Measurements from ENCODE around the gene MKKS. TPM values are rescaled to one million over a fixed set of nuclear protein-coding genes. Genes with fewer than 3 reads are reported as not detected.
A peak's percentile ranks its signal among the peaks of the same experiment; 100 is the strongest.

Gene MKKS
- total and polyA plus RNA-seq, 2 donors from 2014 or later, result 17.8 to 49.2 TPM

- TF ChIP-seq CTCF (IDR thresholded peaks at IDR 0.05; ENCODE audit: borderline replicate concordance, extremely low read depth, insufficient read depth), result no peak
- no peaks in the 10 kb centered on the region for H3K9me3 ChIP-seq (ENCODE audit: control insufficient read depth in 2 of 3, insufficient read depth in 1 of 3, low read length in 3 of 3)
- H3K4me3 ChIP-seq (ENCODE audit: low read length in 3 of 3), result peak overlapping the region in 2 of 3 donors; percentile 73 to 86
- no peaks in the 10 kb centered on the region for H3K36me3 ChIP-seq (ENCODE audit: control insufficient read depth in 2 of 3, insufficient read depth in 3 of 3, low read length in 3 of 3)
- H3K27me3 ChIP-seq (ENCODE audit: control insufficient read depth, insufficient read depth, low read length), result no peaks in the 10 kb centered on the region
- peaks cover 0 to 8% (median 0%) of the 10 kb centered on the region in 3 donors for H3K4me1 ChIP-seq (ENCODE audit: control insufficient read depth in 2 of 3, insufficient read depth in 2 of 3, low read depth in 1 of 3, low read length in 3 of 3)
- FAIRE-seq (no peak), DNase-seq (peak in 1 of 5 donors; percentile 55)
- intact Hi-C loops (cut with DNase I), result no loop called here
- H3K27ac ChIP-seq (ENCODE audit: low read depth in 2 of 2, low read length in 2 of 2), result no peak overlapping the region
- H3K9ac ChIP-seq (ENCODE audit: low read length in 3 of 3), result no peak overlapping the region
These were observed 2.2 kb upstream of the MKKS start for GRCh38 chr20:10436053-10436699.

DNA sequence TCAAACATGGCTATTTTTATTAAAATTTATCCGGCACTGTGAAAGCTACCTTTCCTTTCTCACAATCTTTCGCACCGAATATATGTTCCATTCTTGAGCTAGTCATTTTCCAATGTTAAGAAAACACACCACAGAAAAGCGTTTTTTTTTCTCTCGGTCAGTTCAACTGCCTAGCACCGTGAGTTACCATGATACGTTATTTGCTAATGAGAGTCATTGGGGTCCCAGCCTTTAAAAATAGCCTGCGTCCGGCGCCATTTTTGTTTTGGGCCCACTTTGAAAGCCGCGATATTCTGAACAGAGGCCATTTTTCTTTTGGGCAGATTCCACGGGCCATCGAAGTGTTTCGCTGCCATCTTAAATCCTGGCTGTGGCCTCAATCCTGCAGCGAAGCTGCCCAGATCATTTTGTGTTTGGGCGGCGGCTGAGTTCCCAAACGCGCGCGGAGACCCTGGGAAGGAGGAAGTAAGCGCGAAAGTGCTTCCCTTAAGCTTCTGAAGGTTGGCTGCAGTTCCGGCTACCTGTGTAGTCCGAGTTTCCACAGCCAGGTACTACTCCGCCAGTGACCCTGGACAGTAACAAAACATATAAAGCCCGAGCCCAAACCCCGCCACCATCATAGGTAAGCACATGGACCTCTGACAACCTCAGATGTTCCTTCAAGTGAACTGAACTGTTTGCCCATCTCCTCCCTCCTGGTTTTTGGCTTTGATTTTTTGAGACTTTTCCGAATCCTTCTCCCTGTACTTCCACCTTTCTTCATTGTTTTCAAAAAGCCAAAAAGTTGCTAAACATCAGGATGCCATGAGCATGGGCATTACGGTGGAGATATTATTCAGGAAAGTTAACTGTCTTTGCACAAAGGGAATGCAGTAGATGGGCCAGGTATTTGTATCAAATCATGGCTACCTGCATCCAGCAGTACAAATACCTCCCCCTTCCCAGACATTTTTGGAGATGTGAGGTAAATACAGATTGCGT lies 1.1 kb upstream of the MKKS start, which contains the start of gene SLX4IP:
Gene SLX4IP, plus strand, starts transcription at position 474 of the 981 bp plus-strand sequence. CDS start 22,900 bp downstream, outside the sequence.
- Histone ChIP-seq H3K27me3 (ENCODE audit: control insufficient read depth, insufficient read depth, low read length) (no peaks in the 10 kb centered on the region), H3K4me3 (ENCODE audit: low read length in 3 of 3) (peak within 1 kb of the TSS; percentile 86 to 96 (median 94)), H3K9me3 (ENCODE audit: control insufficient read depth in 2 of 3, insufficient read depth in 1 of 3, low read length in 3 of 3) (no peaks in the 10 kb centered on the region), H3K9ac (ENCODE audit: low read length in 3 of 3) (peak within 1 kb of the TSS; percentile 57 to 95 (median 91)), H3K27ac (ENCODE audit: low read depth in 2 of 2, low read length in 2 of 2) (peak within 1 kb of the TSS; percentile 95 to 97), H3K4me1 (ENCODE audit: control insufficient read depth in 2 of 3, insufficient read depth in 2 of 3, low read depth in 1 of 3, low read length in 3 of 3) (peaks cover 0 to 8% (median 0%) of the 10 kb centered on the region in 3 donors), H3K36me3 (ENCODE audit: control insufficient read depth in 2 of 3, insufficient read depth in 3 of 3, low read length in 3 of 3) (no peaks in the 10 kb centered on the region)
- no peak for TF ChIP-seq CTCF (IDR thresholded peaks at IDR 0.05; ENCODE audit: borderline replicate concordance, extremely low read depth, insufficient read depth)
- peak; percentile 94 for FAIRE-seq
- intact Hi-C loops (cut with DNase I), result no loop called here
- peak; percentile 94 to 99 (median 97) for DNase-seq

GRCh38 chr20:10434467-10434831 lies 427 bp upstream of the MKKS start:
- no peak for TF ChIP-seq CTCF (IDR thresholded peaks at IDR 0.05; ENCODE audit: borderline replicate concordance, extremely low read depth, insufficient read depth)
- peak overlapping the region; percentile 95 to 97 for H3K27ac ChIP-seq (ENCODE audit: low read depth in 2 of 2, low read length in 2 of 2)
- H3K4me3 ChIP-seq (ENCODE audit: low read length in 3 of 3), result peak overlapping the region; percentile 86 to 96 (median 94)
- intact Hi-C loops (cut with DNase I), result no loop called here
- H3K9ac ChIP-seq (ENCODE audit: low read length in 3 of 3), result peak overlapping the region; percentile 57 to 95 (median 91)
- no peaks in the 10 kb centered on the region for H3K36me3 ChIP-seq (ENCODE audit: control insufficient read depth in 2 of 3, insufficient read depth in 3 of 3, low read length in 3 of 3)
- DNase-seq (peak; percentile 96 to 100 (median 97)), FAIRE-seq (peak; percentile 59)
- peaks cover 0 to 8% (median 0%) of the 10 kb centered on the region in 3 donors for H3K4me1 ChIP-seq (ENCODE audit: control insufficient read depth in 2 of 3, insufficient read depth in 2 of 3, low read depth in 1 of 3, low read length in 3 of 3)
- H3K9me3 ChIP-seq (ENCODE audit: control insufficient read depth in 2 of 3, insufficient read depth in 1 of 3, low read length in 3 of 3), result no peaks in the 10 kb centered on the region
- no peaks in the 10 kb centered on the region for H3K27me3 ChIP-seq (ENCODE audit: control insufficient read depth, insufficient read depth, low read length)

Data from kidney (tissue), 14 donors.